ENCODE results near the gene ZFC3H1.

GRCh38 chr12:71638499-71638898 lies 25.1 kb downstream of the ZFC3H1 start:
- TF ChIP-seq ZNF232 (CRISPR knock-in tag; IDR thresholded peaks at IDR 0.05; ENCODE audit: borderline replicate concordance), result no peak
- TF ChIP-seq EP300 (IDR thresholded peaks at IDR 0.05; ENCODE audit: low read depth in 2 of 2, low read length in 2 of 2), result no peak
- no peak for TF ChIP-seq EP300 (CRISPR knock-in tag; IDR thresholded peaks at IDR 0.05; ENCODE audit: borderline replicate concordance)

All from HepG2 (cell line).